Articular chondrocyte of knee joint (primary cell): ENCODE results near the gene ADCY10. TPM values are rescaled to one million over a fixed set of nuclear protein-coding genes. Genes with fewer than 3 reads are reported as not detected.

ENCODE experiments used
- total RNA-seq: library from RNA; depleted of rRNA; stranded (reverse); fragments of >200 nt; gene quantifications from 2 replicates; pipeline ENCODE4 v1.2.3, GENCODE V29; 2012

The ADCY10 gene, protein sequence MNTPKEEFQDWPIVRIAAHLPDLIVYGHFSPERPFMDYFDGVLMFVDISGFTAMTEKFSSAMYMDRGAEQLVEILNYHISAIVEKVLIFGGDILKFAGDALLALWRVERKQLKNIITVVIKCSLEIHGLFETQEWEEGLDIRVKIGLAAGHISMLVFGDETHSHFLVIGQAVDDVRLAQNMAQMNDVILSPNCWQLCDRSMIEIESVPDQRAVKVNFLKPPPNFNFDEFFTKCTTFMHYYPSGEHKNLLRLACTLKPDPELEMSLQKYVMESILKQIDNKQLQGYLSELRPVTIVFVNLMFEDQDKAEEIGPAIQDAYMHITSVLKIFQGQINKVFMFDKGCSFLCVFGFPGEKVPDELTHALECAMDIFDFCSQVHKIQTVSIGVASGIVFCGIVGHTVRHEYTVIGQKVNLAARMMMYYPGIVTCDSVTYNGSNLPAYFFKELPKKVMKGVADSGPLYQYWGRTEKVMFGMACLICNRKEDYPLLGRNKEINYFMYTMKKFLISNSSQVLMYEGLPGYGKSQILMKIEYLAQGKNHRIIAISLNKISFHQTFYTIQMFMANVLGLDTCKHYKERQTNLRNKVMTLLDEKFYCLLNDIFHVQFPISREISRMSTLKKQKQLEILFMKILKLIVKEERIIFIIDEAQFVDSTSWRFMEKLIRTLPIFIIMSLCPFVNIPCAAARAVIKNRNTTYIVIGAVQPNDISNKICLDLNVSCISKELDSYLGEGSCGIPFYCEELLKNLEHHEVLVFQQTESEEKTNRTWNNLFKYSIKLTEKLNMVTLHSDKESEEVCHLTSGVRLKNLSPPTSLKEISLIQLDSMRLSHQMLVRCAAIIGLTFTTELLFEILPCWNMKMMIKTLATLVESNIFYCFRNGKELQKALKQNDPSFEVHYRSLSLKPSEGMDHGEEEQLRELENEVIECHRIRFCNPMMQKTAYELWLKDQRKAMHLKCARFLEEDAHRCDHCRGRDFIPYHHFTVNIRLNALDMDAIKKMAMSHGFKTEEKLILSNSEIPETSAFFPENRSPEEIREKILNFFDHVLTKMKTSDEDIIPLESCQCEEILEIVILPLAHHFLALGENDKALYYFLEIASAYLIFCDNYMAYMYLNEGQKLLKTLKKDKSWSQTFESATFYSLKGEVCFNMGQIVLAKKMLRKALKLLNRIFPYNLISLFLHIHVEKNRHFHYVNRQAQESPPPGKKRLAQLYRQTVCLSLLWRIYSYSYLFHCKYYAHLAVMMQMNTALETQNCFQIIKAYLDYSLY (N-terminal part only)
- total RNA-seq, result 0.11 and 0.26 TPM in 2 replicates

DNA sequence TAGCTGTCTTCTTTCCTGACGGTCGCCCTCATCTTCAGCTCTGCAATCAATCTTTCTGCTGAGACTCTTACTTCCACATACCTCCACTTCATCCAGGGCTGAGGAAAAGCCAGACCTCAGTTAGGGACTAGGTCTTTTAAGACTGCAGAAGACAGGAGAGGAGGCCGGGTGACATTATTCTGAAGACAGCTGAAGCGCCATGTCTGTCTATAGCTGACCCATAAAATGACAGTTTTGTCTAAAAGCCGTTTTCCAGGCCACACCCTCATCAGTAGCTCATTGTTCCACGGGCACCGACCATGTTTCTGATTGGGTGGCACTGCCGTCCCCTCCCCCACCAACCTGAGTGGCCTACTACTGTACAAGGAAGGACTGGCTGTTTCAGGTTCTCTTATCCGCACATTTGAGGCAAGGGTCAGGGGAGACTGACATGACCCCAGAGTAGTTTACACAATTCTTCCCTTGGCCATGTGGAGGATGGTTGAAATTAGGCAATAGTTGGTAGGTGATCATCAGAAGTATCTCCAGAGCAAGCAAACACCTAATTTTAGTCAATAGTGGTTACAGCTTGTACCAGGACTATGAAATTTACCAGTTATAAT lies at the start of gene ADCY10:
Gene ADCY10 (minus strand): TSS at position 240 of the 602 bp plus-strand sequence. CDS start 8,994 bp downstream, outside the sequence.

GRCh38 chr1:167936930-167937708 lies 23.2 kb upstream of the ADCY10 start, which contains the start of gene MPC2:
TSS of gene MPC2 (minus strand) at chr1:167937072. CDS start at chr1:167935841, 1,231 bp downstream.

GRCh38 chr1:167936068-167936929 lies 22.4 kb upstream of the ADCY10 start, which contains the start of gene DCAF6:
TSS of gene DCAF6 (plus strand) at chr1:167936683. CDS start at chr1:167936912, 229 bp downstream.

Other genes starting within 250 kb of the ADCY10 start
- gene MPZL1, start 192.2 kb downstream of the ADCY10 start, total RNA-seq, result 103 and 137 TPM in 2 replicates
- 95.4 and 102 TPM in 2 replicates for gene DCAF6, start 22.5 kb upstream of the ADCY10 start, total RNA-seq
- 49.9 and 68.3 TPM in 2 replicates for gene MPC2, start 22.9 kb upstream of the ADCY10 start, total RNA-seq
- 13.9 TPM in 2 replicates for gene GPR161, start 222.8 kb upstream of the ADCY10 start, total RNA-seq